CD4-positive, alpha-beta memory T cell (primary cell): ENCODE data around the gene HRCT1. TPM values are rescaled to one million over a fixed set of nuclear protein-coding genes. Genes with fewer than 3 reads are reported as not detected.
A peak's percentile ranks its signal among the peaks of the same experiment; 100 is the strongest.
"Not testable (repeated sequence)": the region's sequence is repeated elsewhere in the genome, so short reads cannot be mapped to it uniquely, and the experiment has no call there.

Experiments used
- CTCF ChIA-PET: fragments of 350-600 bp; sonication (Branson Sonifier 250); formaldehyde crosslinking; loops from one replicate; lab custom pipeline; 2021; ENCODE audit warnings: inconsistent platforms; ENCODE audit not compliant: partially characterized antibody; lab: Charles Lee
- POLR2A ChIA-PET: fragments of 350-600 bp; sonication (Branson Sonifier 250); formaldehyde crosslinking; loops from one replicate; lab custom pipeline; 2021; ENCODE audit not compliant: partially characterized antibody; lab: Charles Lee
- DNase-seq, 5 donors: peaks; one replicate each; pipeline versions ENCODE4 v3.0.0 to v3.0.0-alpha.2; 2020 to 2022; ENCODE audit warnings: mixed read lengths in 1 of 5
- H3K27ac ChIP-seq: one replicate; pipeline ENCODE4 v1.7.0; 2013; ENCODE audit warnings: low read depth, low read length
- H3K27me3 ChIP-seq: 2 replicates; pipeline ENCODE4 v1.7.0; 2013; ENCODE audit warnings: mild to moderate bottlenecking, low read length, moderate library complexity; ENCODE audit not compliant: insufficient read depth
- H3K36me3 ChIP-seq: 2 replicates; pipeline ENCODE4 v1.7.0; 2013; ENCODE audit warnings: mild to moderate bottlenecking, low read length, moderate library complexity; ENCODE audit not compliant: insufficient read depth
- H3K4me1 ChIP-seq: 2 replicates; pipeline ENCODE4 v1.7.0; 2013; ENCODE audit warnings: mild to moderate bottlenecking, low read length, moderate library complexity; ENCODE audit not compliant: insufficient read depth
- H3K4me3 ChIP-seq, 2 donors: one replicate each; pipeline ENCODE4 v1.7.0; 2013; ENCODE audit warnings: low read length in 2 of 2, mild to moderate bottlenecking in 1 of 2
- H3K9me3 ChIP-seq, 2 donors: one replicate each; pipeline ENCODE4 v1.7.0; 2013; ENCODE audit warnings: low read length in 2 of 2, control low read depth in 1 of 2; ENCODE audit not compliant: control insufficient read depth in 1 of 2
- H3K27ac Mint-ChIP-seq, 7 donors: one replicate each; pipeline ENCODE4 v1.8.0; 2020 to 2021; ENCODE audit warnings: mixed read lengths in 7 of 7, mild to moderate bottlenecking in 6 of 7, inconsistent platforms in 3 of 7, moderate library complexity in 3 of 7
- H3K27me3 Mint-ChIP-seq, 2 donors: one replicate each; pipeline ENCODE4 v1.8.0; 2020 to 2021; ENCODE audit warnings: mixed read lengths in 2 of 2
- H3K36me3 Mint-ChIP-seq, 2 donors: one replicate each; pipeline ENCODE4 v1.8.0; 2020 to 2021; ENCODE audit warnings: mixed read lengths in 2 of 2, inconsistent platforms in 1 of 2, mild to moderate bottlenecking in 1 of 2
- H3K4me1 Mint-ChIP-seq, 4 donors: one replicate each; pipeline ENCODE4 v1.8.0; 2020 to 2021; ENCODE audit warnings: mixed read lengths in 4 of 4, mild to moderate bottlenecking in 1 of 4
- H3K4me3 Mint-ChIP-seq, 8 donors: one replicate each; pipeline ENCODE4 v1.8.0; 2020 to 2021; ENCODE audit warnings: mixed read lengths in 8 of 8, mild to moderate bottlenecking in 7 of 8, moderate library complexity in 6 of 8, inconsistent platforms in 3 of 8
- H3K9me3 Mint-ChIP-seq, 8 donors: one replicate each; pipeline ENCODE4 v1.8.0; 2020 to 2021; ENCODE audit warnings: mixed read lengths in 8 of 8, mild to moderate bottlenecking in 5 of 8, inconsistent platforms in 3 of 8, moderate library complexity in 1 of 8
- intact Hi-C: fragments of 100-400 bp; cut with micrococcal nuclease; formaldehyde crosslinking; loops from one replicate; pipeline ENCODE4 v1.15.1; 2023
- polyA plus RNA-seq, 2 donors: library from polyadenylated mRNA; unstranded; fragments of 300-500 nt; fragmentation: Illumina TruSeq; gene quantifications; one replicate each; pipeline ENCODE4 v1.2.3, GENCODE V29; 2021
- total RNA-seq, 2 experiments: library from RNA; stranded (reverse); gene quantifications; one replicate each; pipeline ENCODE4 v1.2.3, GENCODE V29; 2021

Gene HRCT1
- total and polyA plus RNA-seq, 4 experiments from 2014 or later = not detected

DNA sequence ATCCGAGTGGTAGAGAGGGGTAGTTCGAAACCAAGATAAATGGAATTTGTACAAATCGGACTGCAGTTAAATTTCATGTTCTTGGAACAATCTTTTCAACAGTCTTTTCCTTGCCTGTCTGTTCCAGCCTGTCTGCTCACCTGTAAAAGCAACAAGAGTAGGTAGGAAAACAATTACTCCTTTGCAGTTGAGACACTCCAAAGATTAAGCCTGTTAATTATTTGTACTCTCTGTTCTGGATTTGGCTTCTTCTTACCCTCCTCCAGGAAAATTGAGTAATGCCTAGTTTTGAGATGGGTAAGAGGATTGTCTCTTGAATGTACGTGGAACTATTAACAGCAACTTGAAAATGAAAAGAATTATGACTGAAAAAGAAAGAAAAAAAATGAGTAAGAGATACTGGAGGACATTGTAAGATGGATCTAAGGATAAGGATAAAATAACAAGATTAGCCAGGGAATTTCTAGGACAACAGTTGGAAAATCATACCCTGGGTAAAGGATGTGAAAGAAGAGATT, 27.6 kb downstream of the HRCT1 start:
- Histone ChIP-seq H3K9me3 (no peaks in the 10 kb centered on the region), H3K4me3 (no peak overlapping the region), H3K27me3 (no peaks in the 10 kb centered on the region), H3K4me1 (peaks cover 25% of the 10 kb centered on the region), H3K27ac (no peak overlapping the region), H3K36me3 (no peaks in the 10 kb centered on the region)
- POLR2A ChIA-PET = interaction anchor here (0.7 kb wide), 1 partner anchor 104 kb away, joined by 3 read pairs; no protein-coding TSS in a partner anchor
- H3K4me3 Mint-ChIP-seq = no peak overlapping the region
- no peaks in the 10 kb centered on the region for H3K27me3 Mint-ChIP-seq
- no peak for DNase-seq
- peaks cover 0 to 6% (median 0%) of the 10 kb centered on the region in 8 donors for H3K9me3 Mint-ChIP-seq
- intact Hi-C loops = no loop called here
- H3K27ac Mint-ChIP-seq = no peak overlapping the region
- no peaks in the 10 kb centered on the region for H3K36me3 Mint-ChIP-seq
- H3K4me1 Mint-ChIP-seq = peaks cover 20 to 34% (median 28%) of the 10 kb centered on the region in 4 donors
- CTCF ChIA-PET = interaction anchor here (1.0 to 1.9 kb wide), 3 partner anchors 12 to 30 kb away, joined by 3 to 6 read pairs (median 6); no protein-coding TSS in a partner anchor

DNA sequence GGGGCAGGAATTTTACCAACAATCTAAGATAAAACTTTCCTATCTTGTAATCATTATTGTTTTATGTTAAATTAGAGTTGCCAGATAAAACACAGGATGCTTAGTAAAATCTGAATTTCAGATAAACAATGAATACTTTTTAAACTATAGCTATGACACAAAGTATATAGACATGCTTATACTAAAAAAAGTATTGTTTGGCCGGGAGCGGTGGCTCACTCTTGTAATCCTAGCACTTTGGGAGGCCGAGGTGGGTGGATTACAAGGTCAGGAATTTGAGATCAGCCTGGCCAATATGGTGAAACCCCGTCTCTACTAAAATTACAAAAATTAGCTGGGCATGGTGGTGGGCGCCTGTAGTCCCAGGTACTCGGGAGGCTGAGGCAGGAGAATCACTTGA, 28.1 kb downstream of the HRCT1 start:
- H3K4me3 Mint-ChIP-seq, H3K27me3 ChIP-seq, H3K9me3 ChIP-seq, H3K4me3 ChIP-seq, DNase-seq, H3K36me3 Mint-ChIP-seq, H3K9me3 Mint-ChIP-seq, H3K27ac Mint-ChIP-seq, intact Hi-C loops, H3K27ac ChIP-seq, H3K27me3 Mint-ChIP-seq, H3K36me3 ChIP-seq: not testable (repeated sequence)
- POLR2A ChIA-PET = interaction anchor here (0.7 kb wide), 1 partner anchor 104 kb away, joined by 3 read pairs; no protein-coding TSS in a partner anchor
- H3K4me1 Mint-ChIP-seq = peaks cover 25 to 38% (median 33%) of the 10 kb centered on the region in 4 donors
- H3K4me1 ChIP-seq = peaks cover 30% of the 10 kb centered on the region
- CTCF ChIA-PET = interaction anchor here (1.7 to 2.4 kb wide), 4 partner anchors 12 to 31 kb away, joined by 6 to 8 read pairs (median 6); no protein-coding TSS in a partner anchor

DNA sequence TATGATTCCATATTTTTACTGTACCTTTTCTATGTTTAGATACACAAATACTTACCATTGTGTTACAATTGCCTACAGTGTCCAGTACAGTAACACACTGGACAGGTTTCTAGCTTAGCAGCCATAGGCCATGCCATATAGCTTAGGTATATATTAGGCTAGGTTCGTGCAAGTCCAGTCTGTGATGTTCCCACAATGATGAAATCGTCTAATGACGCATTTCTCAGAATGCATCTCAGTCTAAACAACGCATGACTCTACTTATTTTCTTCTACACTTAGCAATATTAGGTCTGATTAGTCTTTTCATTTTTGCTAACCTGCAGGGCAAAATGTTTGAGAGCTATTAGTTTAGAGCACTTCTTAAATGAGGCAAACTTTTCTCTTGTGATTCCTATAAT, 29.3 kb downstream of the HRCT1 start:
- Histone ChIP-seq H3K27me3 (no peaks in the 10 kb centered on the region), H3K4me3 (no peak overlapping the region), H3K27ac (no peak overlapping the region), H3K36me3 (no peaks in the 10 kb centered on the region), H3K4me1 (peaks cover 42% of the 10 kb centered on the region), H3K9me3 (no peaks in the 10 kb centered on the region)
- Mint-ChIP-seq H3K4me1 (peaks cover 33 to 50% (median 43%) of the 10 kb centered on the region in 4 donors), H3K36me3 (no peaks in the 10 kb centered on the region), H3K27ac (no peak overlapping the region), H3K9me3 (peaks cover 0 to 6% (median 0%) of the 10 kb centered on the region in 8 donors), H3K4me3 (no peak overlapping the region), H3K27me3 (no peaks in the 10 kb centered on the region)
- CTCF ChIA-PET = interaction anchor here (1.1 to 3.7 kb wide), 4 partner anchors 10 to 86 kb away, joined by 3 to 18 read pairs (median 8); no protein-coding TSS in a partner anchor
- no peak for DNase-seq
- POLR2A ChIA-PET = interaction anchor here (0.8 kb wide), 1 partner anchor 18 kb away, joined by 3 read pairs; no protein-coding TSS in a partner anchor
- intact Hi-C loops = no loop called here

DNA sequence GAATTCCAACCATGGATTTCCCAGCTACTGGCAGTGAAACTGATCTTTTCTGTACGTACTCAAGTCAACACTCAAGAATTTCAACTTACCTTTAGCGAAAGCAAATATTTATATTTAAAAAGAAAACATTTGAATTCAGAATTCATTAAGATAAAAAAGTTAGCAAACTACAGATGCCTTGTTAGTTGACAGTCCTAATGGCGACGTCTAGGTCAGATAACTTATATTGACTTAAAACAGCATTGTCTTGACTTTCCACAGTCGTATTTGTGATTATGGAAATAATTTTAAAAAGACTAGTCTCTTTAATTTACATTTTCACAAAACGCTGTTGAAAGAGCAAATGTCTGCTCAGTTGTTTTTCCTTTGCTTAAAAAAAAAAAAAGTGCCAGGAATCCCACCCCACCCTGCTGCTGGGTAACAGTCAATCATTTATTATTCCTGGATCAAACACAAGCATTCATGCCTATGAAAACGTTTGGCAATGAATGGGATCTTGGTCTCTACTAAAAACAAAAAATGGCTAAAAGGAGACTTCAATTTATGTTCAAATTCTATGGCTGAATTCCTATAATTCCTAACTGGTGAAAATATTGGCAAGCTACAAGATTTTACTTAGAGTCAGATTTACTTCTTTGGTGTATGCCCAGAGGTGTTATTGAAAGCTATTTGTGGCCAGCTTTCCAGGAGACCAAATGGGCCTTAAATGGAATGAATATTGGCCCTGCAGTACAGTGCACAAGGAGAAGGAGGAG, 29.9 kb downstream of the HRCT1 start:
- H3K4me3 Mint-ChIP-seq = no peak overlapping the region
- H3K4me1 Mint-ChIP-seq = peaks cover 39 to 57% (median 50%) of the 10 kb centered on the region in 4 donors
- ChIA-PET CTCF (interaction anchor here (1.1 to 11.7 kb wide), 5 partner anchors 9 to 85 kb away, joined by 3 to 379 read pairs (median 8); partner anchors contain the start of genes HRCT1 and SPAAR), POLR2A (interaction anchor here (0.8 kb wide), 1 partner anchor 18 kb away, joined by 3 read pairs; no protein-coding TSS in a partner anchor)
- Histone ChIP-seq H3K27ac (no peak overlapping the region), H3K4me3 (no peak overlapping the region), H3K27me3 (no peaks in the 10 kb centered on the region), H3K36me3 (no peaks in the 10 kb centered on the region), H3K9me3 (no peaks in the 10 kb centered on the region), H3K4me1 (peaks cover 49% of the 10 kb centered on the region)
- no peak overlapping the region for H3K27ac Mint-ChIP-seq
- peaks cover 0 to 6% (median 0%) of the 10 kb centered on the region in 8 donors for H3K9me3 Mint-ChIP-seq
- DNase-seq = no peak
- H3K36me3 Mint-ChIP-seq = no peaks in the 10 kb centered on the region
- intact Hi-C loops = no loop called here
- H3K27me3 Mint-ChIP-seq = no peaks in the 10 kb centered on the region

DNA sequence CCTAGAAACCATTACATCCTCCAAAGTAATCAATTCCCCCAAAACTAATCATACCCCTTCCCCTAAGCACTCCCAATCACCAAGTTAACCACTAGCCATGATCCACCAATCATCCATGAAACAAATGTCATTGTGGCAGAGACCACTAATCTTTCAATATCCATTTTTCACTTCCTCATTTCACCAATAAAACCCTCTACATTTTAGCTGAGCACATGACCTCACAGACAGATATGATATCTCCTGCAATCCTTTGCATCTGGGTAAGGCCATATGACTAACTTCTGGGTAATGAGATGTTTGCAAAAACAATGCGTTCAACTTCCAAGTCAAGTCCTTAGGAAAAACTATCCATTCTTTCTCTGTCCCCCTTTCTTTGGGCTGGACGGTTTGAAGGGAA, 31.2 kb downstream of the HRCT1 start:
- ChIA-PET POLR2A (no interaction called here), CTCF (interaction anchor here (3.7 to 11.7 kb wide), 2 partner anchors 8 to 31 kb away, joined by 18 to 379 read pairs; partner anchors contain the start of genes HRCT1 and SPAAR)
- no peaks in the 10 kb centered on the region for H3K27me3 ChIP-seq
- no peaks in the 10 kb centered on the region for H3K36me3 ChIP-seq
- DNase-seq = no peak
- H3K4me3 ChIP-seq = no peak overlapping the region
- no peaks in the 10 kb centered on the region for H3K36me3 Mint-ChIP-seq
- H3K27ac ChIP-seq = no peak overlapping the region
- peak overlapping the region in 3 of 8 donors; percentile 3 to 55 (median 31) for H3K4me3 Mint-ChIP-seq
- H3K4me1 ChIP-seq = peaks cover 62% of the 10 kb centered on the region
- no peaks in the 10 kb centered on the region for H3K9me3 ChIP-seq
- intact Hi-C loops = no loop called here
- H3K27ac Mint-ChIP-seq = peak overlapping the region in 5 of 7 donors; percentile 1 to 74 (median 26)
- H3K4me1 Mint-ChIP-seq = peaks cover 48 to 70% (median 62%) of the 10 kb centered on the region in 4 donors
- H3K27me3 Mint-ChIP-seq = no peaks in the 10 kb centered on the region
- H3K9me3 Mint-ChIP-seq = peaks cover 0 to 6% (median 0%) of the 10 kb centered on the region in 8 donors

DNA sequence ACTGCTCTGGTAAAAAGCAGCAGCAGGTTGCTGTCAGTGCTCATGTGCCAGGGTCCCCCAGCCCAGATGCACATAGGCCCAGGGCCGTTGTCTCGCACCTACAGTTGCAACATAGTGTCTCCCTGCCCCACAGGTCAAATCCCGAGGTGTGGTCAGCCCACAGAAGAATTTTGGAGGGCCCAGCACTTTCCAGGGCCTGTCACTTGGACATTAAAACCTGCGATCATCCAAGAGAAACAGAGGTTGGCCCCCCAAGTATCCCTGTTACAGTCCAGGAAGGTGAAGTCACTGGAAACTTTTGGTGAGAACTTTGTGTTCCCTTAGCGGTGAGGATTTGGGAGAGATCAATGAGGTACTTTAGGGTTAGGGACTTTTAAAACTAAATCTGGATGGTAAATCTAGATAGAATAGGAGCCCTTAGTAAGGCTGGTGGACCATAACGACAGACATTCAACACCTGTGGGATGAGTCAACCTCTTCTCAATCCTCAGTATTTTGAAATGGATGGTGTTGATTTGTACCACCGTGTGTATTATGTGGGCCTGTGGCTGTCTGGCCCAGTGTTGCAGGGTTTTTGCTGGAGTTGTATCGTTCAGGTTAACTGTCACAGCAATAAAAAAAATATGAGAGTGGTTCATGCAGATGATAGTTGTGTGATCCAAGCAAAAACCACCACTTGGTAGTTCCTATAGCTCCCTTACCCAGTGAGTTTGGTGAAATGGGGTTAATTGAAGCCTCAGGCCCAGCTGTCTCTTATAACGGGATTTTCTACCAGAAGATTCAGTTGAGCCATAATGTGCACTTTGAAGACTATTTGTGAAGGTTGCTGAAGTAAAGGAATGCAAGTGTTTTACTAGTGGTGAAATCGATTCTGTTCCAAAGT, 32.7 kb downstream of the HRCT1 start:
- Histone ChIP-seq H3K27me3 (no peaks in the 10 kb centered on the region), H3K4me3 (no peak overlapping the region), H3K4me1 (peaks cover 69% of the 10 kb centered on the region), H3K27ac (no peak overlapping the region), H3K36me3 (no peaks in the 10 kb centered on the region), H3K9me3 (no peaks in the 10 kb centered on the region)
- peak overlapping the region; percentile 29 to 89 (median 66) for H3K27ac Mint-ChIP-seq
- DNase-seq = no peak
- H3K9me3 Mint-ChIP-seq = peaks cover 0 to 6% (median 0%) of the 10 kb centered on the region in 8 donors
- ChIA-PET CTCF (interaction anchor here (0.8 to 11.7 kb wide), 4 partner anchors 11 to 83 kb away, joined by 3 to 379 read pairs (median 8); partner anchors contain the start of genes HRCT1 and SPAAR), POLR2A (interaction anchor here (2.3 kb wide), 1 partner anchor 291 kb away, joined by 5 read pairs; no protein-coding TSS in a partner anchor)
- H3K27me3 Mint-ChIP-seq = no peaks in the 10 kb centered on the region
- peak overlapping the region in 6 of 8 donors; percentile 17 to 82 (median 54) for H3K4me3 Mint-ChIP-seq
- intact Hi-C loops = no loop called here
- no peaks in the 10 kb centered on the region for H3K36me3 Mint-ChIP-seq
- peaks cover 46 to 73% (median 63%) of the 10 kb centered on the region in 4 donors for H3K4me1 Mint-ChIP-seq
